GM19099 (cell line): ENCODE results near the gene MYO5B.

Experiments used
- POLR2A ChIP-seq: IDR thresholded peaks from 3 replicates; pipeline ENCODE4 v1.6.1; 2011; ENCODE audit warnings: low read depth; ENCODE audit not compliant: insufficient read length; ENCODE audit errors: extremely low read depth

Gene MYO5B

GRCh38 chr18:49855711-49856415, 339.1 kb downstream of the MYO5B start:
- TF ChIP-seq POLR2A: no peak

GRCh38 chr18:49854681-49855080, 340.3 kb downstream of the MYO5B start:
- no peak for TF ChIP-seq POLR2A

- no peak for TF ChIP-seq POLR2A
Observed at GRCh38 chr18:49853436-49853835, 341.5 kb downstream of the MYO5B start.

- no peak for TF ChIP-seq POLR2A
Observed at GRCh38 chr18:49853011-49853410, 341.9 kb downstream of the MYO5B start.

GRCh38 chr18:49851624-49852023, 343.3 kb downstream of the MYO5B start:
- TF ChIP-seq POLR2A: no peak

- TF ChIP-seq POLR2A: no peak
Observed at GRCh38 chr18:49850636-49851035, 344.3 kb downstream of the MYO5B start.

- TF ChIP-seq POLR2A: no peak
Observed at GRCh38 chr18:49849331-49850217, 345.4 kb downstream of the MYO5B start.

- no peak for TF ChIP-seq POLR2A
Observed at GRCh38 chr18:49848115-49848514, 346.8 kb downstream of the MYO5B start.

GRCh38 chr18:49847524-49847923, 347.4 kb downstream of the MYO5B start:
- TF ChIP-seq POLR2A: no peak

GRCh38 chr18:49846718-49847470, 348.1 kb downstream of the MYO5B start:
- no peak for TF ChIP-seq POLR2A

GRCh38 chr18:49846361-49846662, 348.6 kb downstream of the MYO5B start:
- TF ChIP-seq POLR2A: no peak

- TF ChIP-seq POLR2A: no peak
Observed at GRCh38 chr18:49845629-49846360, 349.2 kb downstream of the MYO5B start.

GRCh38 chr18:49844903-49845302, 350.0 kb downstream of the MYO5B start:
- no peak for TF ChIP-seq POLR2A

- no peak for TF ChIP-seq POLR2A
Observed at GRCh38 chr18:49843778-49844625, 350.9 kb downstream of the MYO5B start.
